Measurements from ENCODE around the gene FBXO41.

GRCh38 chr2:73259704-73260337 lies 24.5 kb downstream of the FBXO41 start:
- TF ChIP-seq, protein P1, sequence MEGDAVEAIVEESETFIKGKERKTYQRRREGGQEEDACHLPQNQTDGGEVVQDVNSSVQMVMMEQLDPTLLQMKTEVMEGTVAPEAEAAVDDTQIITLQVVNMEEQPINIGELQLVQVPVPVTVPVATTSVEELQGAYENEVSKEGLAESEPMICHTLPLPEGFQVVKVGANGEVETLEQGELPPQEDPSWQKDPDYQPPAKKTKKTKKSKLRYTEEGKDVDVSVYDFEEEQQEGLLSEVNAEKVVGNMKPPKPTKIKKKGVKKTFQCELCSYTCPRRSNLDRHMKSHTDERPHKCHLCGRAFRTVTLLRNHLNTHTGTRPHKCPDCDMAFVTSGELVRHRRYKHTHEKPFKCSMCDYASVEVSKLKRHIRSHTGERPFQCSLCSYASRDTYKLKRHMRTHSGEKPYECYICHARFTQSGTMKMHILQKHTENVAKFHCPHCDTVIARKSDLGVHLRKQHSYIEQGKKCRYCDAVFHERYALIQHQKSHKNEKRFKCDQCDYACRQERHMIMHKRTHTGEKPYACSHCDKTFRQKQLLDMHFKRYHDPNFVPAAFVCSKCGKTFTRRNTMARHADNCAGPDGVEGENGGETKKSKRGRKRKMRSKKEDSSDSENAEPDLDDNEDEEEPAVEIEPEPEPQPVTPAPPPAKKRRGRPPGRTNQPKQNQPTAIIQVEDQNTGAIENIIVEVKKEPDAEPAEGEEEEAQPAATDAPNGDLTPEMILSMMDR (IDR thresholded peaks at IDR 0.05): no peak
- TF ChIP-seq EZH2 (IDR thresholded peaks at IDR 0.05): no peak
- no peak for TF ChIP-seq EZH2phosphoT487 (IDR thresholded peaks at IDR 0.05)

All from neural progenitor cell (in vitro differentiated cells).